Erythroblast (primary cell): ENCODE measurements around the gene OR51E2.

Experiments
- GATA1 ChIP-seq: IDR thresholded peaks from 2 replicates; pipeline ENCODE4 v1.6.1; 2011; ENCODE audit warnings: low read depth, mild to moderate bottlenecking, control low read depth, low read length, moderate library complexity
- POLR2A ChIP-seq: IDR thresholded peaks from 2 replicates; pipeline ENCODE4 v1.6.1; 2011; ENCODE audit warnings: mild to moderate bottlenecking, low read length

DNA sequence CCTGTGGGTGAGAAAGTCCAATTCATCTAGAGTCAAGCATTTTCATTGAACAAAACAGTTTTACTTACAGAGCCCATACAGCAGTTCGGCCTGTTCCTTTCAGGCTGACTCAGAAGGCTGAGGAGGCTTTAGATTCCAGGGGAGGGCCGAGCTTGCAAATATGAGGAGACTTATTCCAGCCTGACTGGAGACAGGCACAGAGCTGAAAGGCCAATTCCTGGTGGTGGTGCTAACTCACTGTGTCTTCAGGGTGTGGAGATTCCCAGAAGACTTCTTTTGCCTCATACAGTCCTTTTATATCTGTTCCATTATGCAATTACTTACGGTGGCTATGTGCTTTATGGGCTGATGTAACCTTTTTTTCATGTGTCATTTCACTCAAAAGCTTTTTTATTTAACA is at the start of gene OR51E2:
- no peak for TF ChIP-seq POLR2A
- no peak for TF ChIP-seq GATA1
